Measurements from ENCODE around the gene AJAP1.

The AJAP1 gene

GRCh38 chr1:4781646-4782045, 127.2 kb downstream of the AJAP1 start:
- DNase-seq = no peak

- DNase-seq = no peak
Observed at GRCh38 chr1:4784761-4785160, 130.4 kb downstream of the AJAP1 start.

GRCh38 chr1:4786055-4786454, 131.6 kb downstream of the AJAP1 start:
- no peak for DNase-seq

GRCh38 chr1:4787551-4787950, 133.1 kb downstream of the AJAP1 start:
- DNase-seq = no peak

GRCh38 chr1:4792565-4792964, 138.2 kb downstream of the AJAP1 start:
- no peak for DNase-seq

- no peak for DNase-seq
Observed at GRCh38 chr1:4794020-4794780, 139.8 kb downstream of the AJAP1 start.

- no peak for DNase-seq
Observed at GRCh38 chr1:4796161-4797015, 142.0 kb downstream of the AJAP1 start.

GRCh38 chr1:4797016-4797410, 142.6 kb downstream of the AJAP1 start:
- no peak for DNase-seq

- no peak for DNase-seq
Observed at GRCh38 chr1:4797429-4797828, 143.0 kb downstream of the AJAP1 start.

GRCh38 chr1:4801192-4801924, 146.9 kb downstream of the AJAP1 start:
- DNase-seq = no peak

- no peak for DNase-seq
Observed at GRCh38 chr1:4802024-4802423, 147.6 kb downstream of the AJAP1 start.

- DNase-seq = no peak
Observed at GRCh38 chr1:4803335-4803734, 148.9 kb downstream of the AJAP1 start.

GRCh38 chr1:4805987-4806386, 151.6 kb downstream of the AJAP1 start:
- DNase-seq = no peak

GRCh38 chr1:4820543-4820942, 166.1 kb downstream of the AJAP1 start:
- DNase-seq = no peak

- no peak for DNase-seq
Observed at GRCh38 chr1:4825800-4826450, 171.5 kb downstream of the AJAP1 start.

GRCh38 chr1:4830707-4831106, 176.3 kb downstream of the AJAP1 start:
- DNase-seq = no peak

GRCh38 chr1:4836574-4836973, 182.2 kb downstream of the AJAP1 start:
- no peak for DNase-seq

GRCh38 chr1:4837031-4837600, 182.7 kb downstream of the AJAP1 start:
- DNase-seq = no peak

- no peak for DNase-seq
Observed at GRCh38 chr1:4837752-4838151, 183.3 kb downstream of the AJAP1 start.

GRCh38 chr1:4838231-4838630, 183.8 kb downstream of the AJAP1 start:
- no peak for DNase-seq

Data from NCI-H774 (cell line).